ENCODE results near the gene FGD5. TPM values are rescaled to one million over a fixed set of nuclear protein-coding genes. Genes with fewer than 3 reads are reported as not detected.

The FGD5 gene
- total RNA-seq, 1 donor from 2014 or later = 294 TPM

GRCh38 chr3:14775563-14775962 is 43.2 kb upstream of the FGD5 start:
- DNase-seq (ENCODE audit: low spot score) = no peak
- Mint-ChIP-seq H3K9me3 (ENCODE audit: unreplicated experiment) (no peaks in the 10 kb centered on the region), H3K4me3 (ENCODE audit: unreplicated experiment) (no peak overlapping the region), H3K27ac (ENCODE audit: unreplicated experiment) (no peak overlapping the region), H3K4me1 (ENCODE audit: unreplicated experiment) (peaks cover 9% of the 10 kb centered on the region), H3K27me3 (ENCODE audit: unreplicated experiment) (peaks cover 9% of the 10 kb centered on the region), H3K36me3 (ENCODE audit: low read depth, unreplicated experiment) (no peaks in the 10 kb centered on the region)
- no peak for TF ChIP-seq CTCF (IDR thresholded peaks at IDR 0.05; ENCODE audit: unreplicated experiment)

- no peak overlapping the region for H3K27ac Mint-ChIP-seq (ENCODE audit: unreplicated experiment)
- DNase-seq (ENCODE audit: low spot score) = no peak
- no peak for TF ChIP-seq CTCF (IDR thresholded peaks at IDR 0.05; ENCODE audit: unreplicated experiment)
- H3K27me3 Mint-ChIP-seq (ENCODE audit: unreplicated experiment) = peaks cover 6% of the 10 kb centered on the region
- no peaks in the 10 kb centered on the region for H3K36me3 Mint-ChIP-seq (ENCODE audit: low read depth, unreplicated experiment)
- H3K9me3 Mint-ChIP-seq (ENCODE audit: unreplicated experiment) = no peaks in the 10 kb centered on the region
- H3K4me1 Mint-ChIP-seq (ENCODE audit: unreplicated experiment) = peaks cover 10% of the 10 kb centered on the region
- no peak overlapping the region for H3K4me3 Mint-ChIP-seq (ENCODE audit: unreplicated experiment)
Measured at GRCh38 chr3:14779069-14779685, 39.6 kb upstream of the FGD5 start.

- Mint-ChIP-seq H3K9me3 (ENCODE audit: unreplicated experiment) (no peaks in the 10 kb centered on the region), H3K36me3 (ENCODE audit: low read depth, unreplicated experiment) (no peaks in the 10 kb centered on the region), H3K4me3 (ENCODE audit: unreplicated experiment) (no peak overlapping the region), H3K27ac (ENCODE audit: unreplicated experiment) (no peak overlapping the region), H3K27me3 (ENCODE audit: unreplicated experiment) (peaks cover 6% of the 10 kb centered on the region), H3K4me1 (ENCODE audit: unreplicated experiment) (peaks cover 14% of the 10 kb centered on the region)
- DNase-seq (ENCODE audit: low spot score) = peak; percentile 71
- TF ChIP-seq CTCF (IDR thresholded peaks at IDR 0.05; ENCODE audit: unreplicated experiment) = peak; percentile 77
Measured at GRCh38 chr3:14780927-14781507, 37.7 kb upstream of the FGD5 start.

GRCh38 chr3:14783480-14784086 is 35.2 kb upstream of the FGD5 start:
- DNase-seq (ENCODE audit: low spot score) = no peak
- Mint-ChIP-seq H3K4me1 (ENCODE audit: unreplicated experiment) (peaks cover 14% of the 10 kb centered on the region), H3K27ac (ENCODE audit: unreplicated experiment) (no peak overlapping the region), H3K27me3 (ENCODE audit: unreplicated experiment) (peaks cover 6% of the 10 kb centered on the region), H3K36me3 (ENCODE audit: low read depth, unreplicated experiment) (no peaks in the 10 kb centered on the region), H3K9me3 (ENCODE audit: unreplicated experiment) (no peaks in the 10 kb centered on the region), H3K4me3 (ENCODE audit: unreplicated experiment) (no peak overlapping the region)
- TF ChIP-seq CTCF (IDR thresholded peaks at IDR 0.05; ENCODE audit: unreplicated experiment) = no peak

- DNase-seq (ENCODE audit: low spot score) = no peak
- TF ChIP-seq CTCF (IDR thresholded peaks at IDR 0.05; ENCODE audit: unreplicated experiment) = no peak
- H3K27ac Mint-ChIP-seq (ENCODE audit: unreplicated experiment) = no peak overlapping the region
- H3K4me1 Mint-ChIP-seq (ENCODE audit: unreplicated experiment) = peaks cover 14% of the 10 kb centered on the region
- no peak overlapping the region for H3K4me3 Mint-ChIP-seq (ENCODE audit: unreplicated experiment)
- H3K27me3 Mint-ChIP-seq (ENCODE audit: unreplicated experiment) = peaks cover 6% of the 10 kb centered on the region
- H3K9me3 Mint-ChIP-seq (ENCODE audit: unreplicated experiment) = no peaks in the 10 kb centered on the region
- H3K36me3 Mint-ChIP-seq (ENCODE audit: low read depth, unreplicated experiment) = no peaks in the 10 kb centered on the region
Measured at GRCh38 chr3:14784087-14784681, 34.6 kb upstream of the FGD5 start.

Data from endothelial cell (in vitro differentiated cells).